Nephron progenitor cell (in vitro differentiated cells): ENCODE measurements around the gene MAPK7.

Source experiments
- DNase-seq: peaks from one replicate; pipeline ENCODE4 v3.0.0; 2021
- H3K27ac Mint-ChIP-seq: 2 replicates; pipeline ENCODE4 v1.8.0; 2021; ENCODE audit warnings: mild to moderate bottlenecking, moderate library complexity, mixed read lengths
- H3K27me3 Mint-ChIP-seq: 2 replicates; pipeline ENCODE4 v1.8.0; 2021; ENCODE audit warnings: mild to moderate bottlenecking, low read depth, mixed read lengths; ENCODE audit not compliant: poor library complexity
- H3K36me3 Mint-ChIP-seq: 2 replicates; pipeline ENCODE4 v1.8.0; 2021; ENCODE audit warnings: low read depth, mixed read lengths
- H3K4me1 Mint-ChIP-seq: 2 replicates; pipeline ENCODE4 v1.8.0; 2021; ENCODE audit warnings: mixed read lengths
- H3K4me3 Mint-ChIP-seq: 2 replicates; pipeline ENCODE4 v1.8.0; 2021; ENCODE audit warnings: mild to moderate bottlenecking, moderate library complexity, mixed read lengths
- H3K9me3 Mint-ChIP-seq: 2 replicates; pipeline ENCODE4 v1.8.0; 2021; ENCODE audit warnings: mild to moderate bottlenecking, moderate library complexity, mixed read lengths
- TF ChIP-seq, protein P1 (sequence below): fragments of 200-600 bp; sonication (generic); IDR thresholded peaks from 2 replicates; pipeline ENCODE4 v1.5.0; 2021; ENCODE audit warnings: antibody characterized with exemption

The MAPK7 gene

DNA sequence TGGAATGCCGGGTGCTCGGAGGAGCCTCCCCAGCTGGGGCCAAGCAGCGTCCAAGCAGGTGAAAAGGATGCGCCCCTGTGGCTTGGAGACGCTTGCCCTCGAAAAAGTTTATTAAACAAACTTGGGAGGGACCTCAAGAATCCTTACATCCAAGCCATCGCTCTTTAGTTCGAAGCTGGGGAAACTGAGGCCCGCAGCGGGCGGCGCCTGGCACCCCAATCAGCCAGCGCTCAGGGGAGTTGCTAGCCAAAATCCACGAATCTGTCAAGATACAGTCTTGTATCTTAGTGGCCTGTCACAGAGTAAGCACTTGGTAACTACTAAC is 15.2 kb upstream of the MAPK7 start:
- Mint-ChIP-seq H3K27ac (no peak overlapping the region), H3K4me1 (peaks cover 67% of the 10 kb centered on the region), H3K36me3 (no peaks in the 10 kb centered on the region), H3K9me3 (no peaks in the 10 kb centered on the region), H3K27me3 (no peaks in the 10 kb centered on the region), H3K4me3 (peak overlapping the region; percentile 90)
- no peak for DNase-seq
- TF ChIP-seq, protein P1, sequence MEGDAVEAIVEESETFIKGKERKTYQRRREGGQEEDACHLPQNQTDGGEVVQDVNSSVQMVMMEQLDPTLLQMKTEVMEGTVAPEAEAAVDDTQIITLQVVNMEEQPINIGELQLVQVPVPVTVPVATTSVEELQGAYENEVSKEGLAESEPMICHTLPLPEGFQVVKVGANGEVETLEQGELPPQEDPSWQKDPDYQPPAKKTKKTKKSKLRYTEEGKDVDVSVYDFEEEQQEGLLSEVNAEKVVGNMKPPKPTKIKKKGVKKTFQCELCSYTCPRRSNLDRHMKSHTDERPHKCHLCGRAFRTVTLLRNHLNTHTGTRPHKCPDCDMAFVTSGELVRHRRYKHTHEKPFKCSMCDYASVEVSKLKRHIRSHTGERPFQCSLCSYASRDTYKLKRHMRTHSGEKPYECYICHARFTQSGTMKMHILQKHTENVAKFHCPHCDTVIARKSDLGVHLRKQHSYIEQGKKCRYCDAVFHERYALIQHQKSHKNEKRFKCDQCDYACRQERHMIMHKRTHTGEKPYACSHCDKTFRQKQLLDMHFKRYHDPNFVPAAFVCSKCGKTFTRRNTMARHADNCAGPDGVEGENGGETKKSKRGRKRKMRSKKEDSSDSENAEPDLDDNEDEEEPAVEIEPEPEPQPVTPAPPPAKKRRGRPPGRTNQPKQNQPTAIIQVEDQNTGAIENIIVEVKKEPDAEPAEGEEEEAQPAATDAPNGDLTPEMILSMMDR, result no peak

GRCh38 chr17:19363460-19364035 is 14.8 kb upstream of the MAPK7 start:
- H3K4me1 Mint-ChIP-seq, result peaks cover 62% of the 10 kb centered on the region
- H3K4me3 Mint-ChIP-seq, result peak overlapping the region; percentile 90
- H3K36me3 Mint-ChIP-seq, result no peaks in the 10 kb centered on the region
- H3K27me3 Mint-ChIP-seq, result no peaks in the 10 kb centered on the region
- TF ChIP-seq, protein P1, result no peak
- H3K27ac Mint-ChIP-seq, result peak overlapping the region; percentile 49
- no peaks in the 10 kb centered on the region for H3K9me3 Mint-ChIP-seq
- DNase-seq, result no peak

- TF ChIP-seq, protein P1, result no peak
- Mint-ChIP-seq H3K27ac (no peak overlapping the region), H3K4me3 (no peak overlapping the region), H3K27me3 (no peaks in the 10 kb centered on the region), H3K36me3 (no peaks in the 10 kb centered on the region), H3K4me1 (peaks cover 51% of the 10 kb centered on the region), H3K9me3 (no peaks in the 10 kb centered on the region)
- DNase-seq, result no peak
These were observed 13.4 kb upstream of the MAPK7 start for GRCh38 chr17:19364699-19365498.

GRCh38 chr17:19365499-19365817 is 12.8 kb upstream of the MAPK7 start:
- no peak overlapping the region for H3K4me3 Mint-ChIP-seq
- DNase-seq, result no peak
- H3K9me3 Mint-ChIP-seq, result no peaks in the 10 kb centered on the region
- H3K27ac Mint-ChIP-seq, result no peak overlapping the region
- no peaks in the 10 kb centered on the region for H3K27me3 Mint-ChIP-seq
- TF ChIP-seq, protein P1, result no peak
- peaks cover 49% of the 10 kb centered on the region for H3K4me1 Mint-ChIP-seq
- no peaks in the 10 kb centered on the region for H3K36me3 Mint-ChIP-seq

DNA sequence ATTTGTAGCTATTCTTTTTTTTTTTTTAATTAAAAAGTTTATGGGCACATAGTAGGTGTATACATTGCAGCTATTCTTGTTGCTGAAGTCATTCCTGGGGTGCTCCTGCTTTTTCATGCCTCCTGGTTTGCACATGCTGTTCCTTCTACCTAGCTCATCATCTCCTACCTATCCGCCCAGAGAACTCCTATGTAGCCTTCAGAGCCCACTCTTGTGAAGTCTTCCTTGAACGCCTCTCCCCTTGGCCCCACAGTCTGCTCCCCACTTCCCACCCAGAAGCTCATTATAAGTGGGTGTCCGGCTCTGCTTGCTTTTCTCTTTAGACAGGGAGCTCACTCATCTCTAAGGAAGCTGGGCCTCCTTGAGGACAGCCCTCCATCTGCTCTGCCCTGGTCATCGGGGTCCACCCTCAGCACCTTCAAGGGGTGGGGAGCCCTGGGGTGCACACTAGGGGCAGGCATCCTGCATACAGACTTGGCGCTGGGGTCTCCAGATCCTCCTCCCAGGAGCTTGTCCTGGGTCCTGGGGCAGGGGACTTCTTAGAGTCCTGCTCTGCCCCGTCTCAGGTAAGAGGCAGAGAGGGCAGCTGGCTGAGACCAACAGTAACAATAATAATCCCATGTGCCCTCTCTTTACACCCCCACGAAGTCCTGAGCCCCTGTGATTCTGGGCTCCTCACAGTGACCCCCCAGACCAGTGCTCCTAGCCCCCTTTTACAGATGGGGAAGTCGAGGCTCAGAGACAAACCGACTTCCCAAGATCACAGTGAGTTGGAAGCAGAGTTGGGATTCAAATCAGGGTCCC is 12.3 kb upstream of the MAPK7 start:
- no peaks in the 10 kb centered on the region for H3K36me3 Mint-ChIP-seq
- TF ChIP-seq, protein P1, result no peak
- H3K27ac Mint-ChIP-seq, result no peak overlapping the region
- no peaks in the 10 kb centered on the region for H3K27me3 Mint-ChIP-seq
- H3K9me3 Mint-ChIP-seq, result no peaks in the 10 kb centered on the region
- peak overlapping the region; percentile 21 for H3K4me3 Mint-ChIP-seq
- no peak for DNase-seq
- H3K4me1 Mint-ChIP-seq, result peaks cover 48% of the 10 kb centered on the region
